Esophagus squamous epithelium (tissue), 4 donors: ENCODE data around the gene NEK1.
A peak's percentile ranks its signal among the peaks of the same experiment; 100 is the strongest.

Source experiments
- POLR2A ChIP-seq, 4 donors: fragments of 450-650 bp; IDR thresholded peaks; one replicate each; pipeline ENCODE4 v1.6.1; 2017; ENCODE audit warnings: antibody characterized with exemption in 4 of 4, mild to moderate bottlenecking in 4 of 4, moderate library complexity in 3 of 4
- TF ChIP-seq, protein P1 (sequence below), 6 experiments: fragments of 450-650 bp in 4 of 6; fragments of 200-600 bp in 2 of 6; sonication (generic) in 2 of 6; IDR thresholded peaks; one replicate each; pipeline ENCODE4 v1.5.1; 2016 to 2019; ENCODE audit warnings: antibody characterized with exemption in 6 of 6, mild to moderate bottlenecking in 4 of 6, moderate library complexity in 4 of 6

DNA sequence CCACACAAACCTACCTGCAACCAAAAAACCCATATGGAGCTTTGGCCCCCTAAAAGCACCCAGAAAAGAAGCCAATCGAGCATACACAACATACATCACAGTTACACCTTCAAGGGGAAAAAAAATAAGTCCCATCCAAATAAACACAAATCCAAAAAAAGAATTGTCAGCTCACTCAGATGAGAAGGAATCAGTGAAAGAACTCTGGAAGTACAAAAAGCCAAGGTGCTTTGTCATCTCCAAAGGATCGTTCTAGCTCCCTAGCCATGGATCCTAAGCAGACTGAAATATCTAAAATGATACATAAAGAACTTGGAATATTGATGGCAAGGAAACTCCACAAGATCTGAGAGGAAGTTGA is 119.2 kb downstream of the NEK1 start:
- TF ChIP-seq, protein P1, sequence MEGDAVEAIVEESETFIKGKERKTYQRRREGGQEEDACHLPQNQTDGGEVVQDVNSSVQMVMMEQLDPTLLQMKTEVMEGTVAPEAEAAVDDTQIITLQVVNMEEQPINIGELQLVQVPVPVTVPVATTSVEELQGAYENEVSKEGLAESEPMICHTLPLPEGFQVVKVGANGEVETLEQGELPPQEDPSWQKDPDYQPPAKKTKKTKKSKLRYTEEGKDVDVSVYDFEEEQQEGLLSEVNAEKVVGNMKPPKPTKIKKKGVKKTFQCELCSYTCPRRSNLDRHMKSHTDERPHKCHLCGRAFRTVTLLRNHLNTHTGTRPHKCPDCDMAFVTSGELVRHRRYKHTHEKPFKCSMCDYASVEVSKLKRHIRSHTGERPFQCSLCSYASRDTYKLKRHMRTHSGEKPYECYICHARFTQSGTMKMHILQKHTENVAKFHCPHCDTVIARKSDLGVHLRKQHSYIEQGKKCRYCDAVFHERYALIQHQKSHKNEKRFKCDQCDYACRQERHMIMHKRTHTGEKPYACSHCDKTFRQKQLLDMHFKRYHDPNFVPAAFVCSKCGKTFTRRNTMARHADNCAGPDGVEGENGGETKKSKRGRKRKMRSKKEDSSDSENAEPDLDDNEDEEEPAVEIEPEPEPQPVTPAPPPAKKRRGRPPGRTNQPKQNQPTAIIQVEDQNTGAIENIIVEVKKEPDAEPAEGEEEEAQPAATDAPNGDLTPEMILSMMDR (IDR thresholded peaks at IDR 0.05): peak in 1 of 6 experiments; percentile 4
- no peak for TF ChIP-seq POLR2A (IDR thresholded peaks at IDR 0.05)
